ENCODE measurements around the gene PLEK2.

DNA sequence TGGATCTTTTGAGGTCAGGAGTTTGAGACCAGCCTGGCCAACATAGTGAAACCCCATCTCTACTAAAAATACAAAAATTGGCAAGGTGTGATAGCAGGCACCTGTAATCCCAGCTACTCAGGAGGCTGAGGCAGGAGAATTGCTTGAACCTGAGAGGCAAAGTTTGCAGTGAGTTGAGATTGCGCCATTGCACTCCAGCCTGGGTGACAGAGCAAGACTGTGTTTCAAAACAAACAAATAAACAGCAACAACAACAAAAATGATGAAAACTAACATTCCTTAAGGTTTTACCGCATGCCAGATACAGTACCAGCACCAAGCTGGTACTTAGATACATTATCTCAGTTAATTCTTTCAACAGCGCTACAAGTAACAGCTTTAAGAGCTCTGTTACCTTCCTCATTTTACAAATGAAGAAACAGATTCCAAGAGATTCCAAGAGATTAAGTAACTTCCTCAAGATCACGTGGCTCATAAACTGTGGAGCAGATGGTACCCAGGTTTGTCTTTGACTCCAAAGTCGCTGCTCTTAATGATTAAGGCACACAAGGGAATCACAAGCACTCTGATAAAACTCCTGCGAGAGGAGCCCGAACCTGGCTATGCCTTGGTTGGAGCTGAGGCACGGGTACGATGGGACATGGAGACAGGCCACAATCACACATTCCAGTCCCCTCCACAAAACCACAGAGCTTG is 17.7 kb upstream of the PLEK2 start:
- TF ChIP-seq TCF7L2 (IDR thresholded peaks at IDR 0.05; ENCODE audit: low read depth, low read length) = no peak
- TF ChIP-seq CTCF (IDR thresholded peaks at IDR 0.05) = no peak

Measured in Panc1 (cell line).